Measurements from ENCODE around the gene CREB3L4. TPM values are rescaled to one million over a fixed set of nuclear protein-coding genes. Genes with fewer than 3 reads are reported as not detected.

The CREB3L4 gene
- total and polyA plus RNA-seq, 2 of the 13 experiments (the other 11 are each of a cell fraction or from before 2014, with no cell fraction given), result 9.9 to 18.7 TPM

DNA sequence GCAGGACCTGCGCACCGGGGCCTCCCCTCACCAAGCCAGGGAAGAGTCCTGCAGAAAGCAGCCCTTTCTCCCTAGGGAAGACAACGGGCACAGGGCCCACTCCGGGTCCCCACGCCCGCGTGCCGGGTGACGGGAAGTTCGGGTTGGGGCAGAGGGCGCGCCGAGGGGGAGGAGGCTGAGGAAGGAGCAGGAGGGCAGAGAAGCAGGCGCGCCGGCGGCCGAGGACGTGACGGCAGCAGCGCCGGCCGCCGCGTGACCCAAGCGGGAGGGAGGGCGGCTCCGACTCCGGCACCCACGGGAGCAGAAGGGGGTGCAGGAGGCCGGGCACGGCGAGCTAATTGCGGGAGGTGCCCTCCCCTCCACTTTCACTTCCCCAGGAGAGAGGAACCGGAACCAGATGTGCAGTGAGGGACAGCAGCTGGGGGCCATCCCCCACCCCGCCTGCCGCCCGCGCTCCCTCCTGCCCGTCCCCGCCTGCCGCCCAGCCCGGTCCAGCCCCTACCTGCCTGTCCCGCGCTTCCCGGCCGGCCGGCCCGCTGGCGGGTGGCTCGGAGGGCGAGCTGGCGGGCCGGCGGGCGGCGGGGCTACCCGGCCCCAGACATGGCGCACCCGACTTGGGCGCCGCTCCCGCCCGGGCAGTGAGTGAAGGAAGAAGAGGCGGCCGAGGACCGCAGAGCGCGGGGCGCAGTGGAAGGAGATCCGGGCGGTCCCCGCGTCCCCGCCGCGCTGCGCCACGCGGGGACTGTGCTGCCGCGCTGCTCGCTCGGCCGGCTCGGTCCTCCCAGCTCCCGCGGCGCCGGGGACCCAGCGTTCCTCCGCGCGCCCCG lies 21.7 kb upstream of the CREB3L4 start (continued):
- peak; percentile 37; the same call in 1 of the 2 replicates for TF ChIP-seq ZMYM4 (CRISPR knock-in tag; IDR thresholded peaks at IDR 0.05)
- TF ChIP-seq PRMT3 (CRISPR knock-in tag; IDR thresholded peaks at IDR 0.05; ENCODE audit: borderline replicate concordance, low read depth), result 0 out of 2 replicates have a peak, but pooled peaks have one; percentile 70
- no peak for TF ChIP-seq E2F1 (CRISPR knock-in tag; IDR thresholded peaks at IDR 0.05)
- peak; percentile 29; the same call in 1 of the 2 replicates for TF ChIP-seq BORCS8-MEF2B (CRISPR knock-in tag; IDR thresholded peaks at IDR 0.05)
- no peak for TF ChIP-seq KDM5A (IDR thresholded peaks at IDR 0.05; ENCODE audit: borderline replicate concordance, low read length)
- TF ChIP-seq PCBP1 (IDR thresholded peaks at IDR 0.05; ENCODE audit: borderline replicate concordance, low read depth, low read length), result no peak
- TF ChIP-seq NONO (IDR thresholded peaks at IDR 0.05), result no peak
- peak; percentile 46; the same call in 1 of the 2 replicates for TF ChIP-seq NONO (CRISPR knock-in tag; conservative IDR thresholded peaks at IDR 0.05)
- TF ChIP-seq, protein P1, sequence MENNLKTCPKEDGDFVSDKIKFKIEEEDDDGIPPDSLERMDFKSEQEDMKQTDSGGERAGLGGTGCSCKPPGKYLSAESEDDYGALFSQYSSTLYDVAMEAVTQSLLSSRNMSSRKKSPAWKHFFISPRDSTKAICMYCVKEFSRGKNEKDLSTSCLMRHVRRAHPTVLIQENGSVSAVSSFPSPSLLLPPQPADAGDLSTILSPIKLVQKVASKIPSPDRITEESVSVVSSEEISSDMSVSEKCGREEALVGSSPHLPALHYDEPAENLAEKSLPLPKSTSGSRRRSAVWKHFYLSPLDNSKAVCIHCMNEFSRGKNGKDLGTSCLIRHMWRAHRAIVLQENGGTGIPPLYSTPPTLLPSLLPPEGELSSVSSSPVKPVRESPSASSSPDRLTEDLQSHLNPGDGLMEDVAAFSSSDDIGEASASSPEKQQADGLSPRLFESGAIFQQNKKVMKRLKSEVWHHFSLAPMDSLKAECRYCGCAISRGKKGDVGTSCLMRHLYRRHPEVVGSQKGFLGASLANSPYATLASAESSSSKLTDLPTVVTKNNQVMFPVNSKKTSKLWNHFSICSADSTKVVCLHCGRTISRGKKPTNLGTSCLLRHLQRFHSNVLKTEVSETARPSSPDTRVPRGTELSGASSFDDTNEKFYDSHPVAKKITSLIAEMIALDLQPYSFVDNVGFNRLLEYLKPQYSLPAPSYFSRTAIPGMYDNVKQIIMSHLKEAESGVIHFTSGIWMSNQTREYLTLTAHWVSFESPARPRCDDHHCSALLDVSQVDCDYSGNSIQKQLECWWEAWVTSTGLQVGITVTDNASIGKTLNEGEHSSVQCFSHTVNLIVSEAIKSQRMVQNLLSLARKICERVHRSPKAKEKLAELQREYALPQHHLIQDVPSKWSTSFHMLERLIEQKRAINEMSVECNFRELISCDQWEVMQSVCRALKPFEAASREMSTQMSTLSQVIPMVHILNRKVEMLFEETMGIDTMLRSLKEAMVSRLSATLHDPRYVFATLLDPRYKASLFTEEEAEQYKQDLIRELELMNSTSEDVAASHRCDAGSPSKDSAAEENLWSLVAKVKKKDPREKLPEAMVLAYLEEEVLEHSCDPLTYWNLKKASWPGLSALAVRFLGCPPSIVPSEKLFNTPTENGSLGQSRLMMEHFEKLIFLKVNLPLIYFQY (CRISPR knock-in tag; IDR thresholded peaks at IDR 0.05; ENCODE audit: borderline replicate concordance), result no peak
- no peak for TF ChIP-seq KLF12 (CRISPR knock-in tag; IDR thresholded peaks at IDR 0.05; ENCODE audit: borderline replicate concordance)
- TF ChIP-seq REPIN1 (CRISPR knock-in tag; IDR thresholded peaks at IDR 0.05; ENCODE audit: borderline replicate concordance, low read depth), result no peak
- peak; percentile 5 for TF ChIP-seq HNF4G (IDR thresholded peaks at IDR 0.05; ENCODE audit: borderline replicate concordance, low read depth, low read length)
- TF ChIP-seq HNF4G (CRISPR knock-in tag; IDR thresholded peaks at IDR 0.05; ENCODE audit: borderline replicate concordance, low read depth), result no peak
- TF ChIP-seq, protein P2, sequence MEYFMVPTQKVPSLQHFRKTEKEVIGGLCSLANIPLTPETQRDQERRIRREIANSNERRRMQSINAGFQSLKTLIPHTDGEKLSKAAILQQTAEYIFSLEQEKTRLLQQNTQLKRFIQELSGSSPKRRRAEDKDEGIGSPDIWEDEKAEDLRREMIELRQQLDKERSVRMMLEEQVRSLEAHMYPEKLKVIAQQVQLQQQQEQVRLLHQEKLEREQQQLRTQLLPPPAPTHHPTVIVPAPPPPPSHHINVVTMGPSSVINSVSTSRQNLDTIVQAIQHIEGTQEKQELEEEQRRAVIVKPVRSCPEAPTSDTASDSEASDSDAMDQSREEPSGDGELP (IDR thresholded peaks at IDR 0.05; ENCODE audit: borderline replicate concordance, low read depth), result peak; percentile 67; the same call in 1 of the 2 replicates
- peak; percentile 57 for TF ChIP-seq POLR2A (IDR thresholded peaks at IDR 0.05; ENCODE audit: insufficient read depth in 1 of 2, low read depth in 2 of 2, low read length in 2 of 2)
- no peak for TF ChIP-seq SRSF9 (IDR thresholded peaks at IDR 0.05; ENCODE audit: borderline replicate concordance, insufficient read depth, low read depth, low read length, poor library complexity, severe bottlenecking)
- TF ChIP-seq BRD4 (CRISPR knock-in tag; IDR thresholded peaks at IDR 0.05), result peak; percentile 23; the same call in 1 of the 2 replicates
- TF ChIP-seq, protein P3, sequence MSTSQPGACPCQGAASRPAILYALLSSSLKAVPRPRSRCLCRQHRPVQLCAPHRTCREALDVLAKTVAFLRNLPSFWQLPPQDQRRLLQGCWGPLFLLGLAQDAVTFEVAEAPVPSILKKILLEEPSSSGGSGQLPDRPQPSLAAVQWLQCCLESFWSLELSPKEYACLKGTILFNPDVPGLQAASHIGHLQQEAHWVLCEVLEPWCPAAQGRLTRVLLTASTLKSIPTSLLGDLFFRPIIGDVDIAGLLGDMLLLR (CRISPR knock-in tag; IDR thresholded peaks at IDR 0.05), result 0 out of 2 replicates have a peak, but pooled peaks have one; percentile 23
- TF ChIP-seq MXD1 (CRISPR knock-in tag; IDR thresholded peaks at IDR 0.05), result peak; percentile 75; the same call in 1 of the 2 replicates

Measured in HepG2 (cell line).